ENCODE data around the gene IFIT3.

Gene IFIT3

DNA sequence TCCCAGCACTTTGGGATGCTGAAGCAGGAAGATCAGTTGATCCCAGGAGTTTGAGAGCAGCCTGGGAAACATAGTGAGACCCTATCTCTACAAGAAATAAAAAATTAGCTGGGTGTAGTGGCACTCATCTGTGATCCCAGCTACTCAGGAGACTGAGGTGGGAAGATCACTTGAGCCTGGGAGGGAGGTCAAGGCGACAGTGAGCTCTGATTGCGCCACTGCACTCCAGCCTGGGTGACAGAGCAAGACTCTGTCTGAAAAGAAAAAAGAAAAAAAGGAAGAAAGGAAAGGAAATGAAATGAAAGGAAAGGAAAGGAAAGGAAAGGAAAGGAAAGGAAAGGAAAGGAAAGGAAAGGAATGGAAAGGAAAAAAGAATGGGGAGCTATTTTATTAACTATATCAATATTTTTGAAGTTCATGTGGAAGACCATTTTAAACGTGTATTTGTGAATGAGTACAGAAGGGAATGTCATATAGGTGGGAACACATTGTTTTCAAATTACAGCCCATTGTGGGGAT, 33.0 kb upstream of the IFIT3 start:
- Histone ChIP-seq H3K9ac (ENCODE audit: low read length in 2 of 2) (no peak overlapping the region), H3K27me3 (ENCODE audit: control insufficient read depth in 1 of 2, insufficient read depth in 2 of 2, low read length in 2 of 2) (no peaks in the 10 kb centered on the region), H3K36me3 (ENCODE audit: control insufficient read depth in 2 of 2, insufficient read depth in 2 of 2, low read length in 2 of 2) (no peaks in the 10 kb centered on the region), H3K9me3 (ENCODE audit: control insufficient read depth in 2 of 2, low read length in 2 of 2) (no peaks in the 10 kb centered on the region), H3K4me1 (ENCODE audit: control insufficient read depth, insufficient read depth, low read length) (peaks cover 10% of the 10 kb centered on the region), H3K4me3 (ENCODE audit: low read length in 2 of 2) (no peak overlapping the region), H3K27ac (ENCODE audit: low read length) (no peak overlapping the region)

- no peaks in the 10 kb centered on the region for H3K27me3 ChIP-seq (ENCODE audit: control insufficient read depth in 1 of 2, insufficient read depth in 2 of 2, low read length in 2 of 2)
- no peaks in the 10 kb centered on the region for H3K36me3 ChIP-seq (ENCODE audit: control insufficient read depth in 2 of 2, insufficient read depth in 2 of 2, low read length in 2 of 2)
- H3K4me3 ChIP-seq (ENCODE audit: low read length in 2 of 2): no peak overlapping the region
- peaks cover 10% of the 10 kb centered on the region for H3K4me1 ChIP-seq (ENCODE audit: control insufficient read depth, insufficient read depth, low read length)
- H3K9me3 ChIP-seq (ENCODE audit: control insufficient read depth in 2 of 2, low read length in 2 of 2): no peaks in the 10 kb centered on the region
- peak overlapping the region; percentile 24 for H3K27ac ChIP-seq (ENCODE audit: low read length)
- no peak overlapping the region for H3K9ac ChIP-seq (ENCODE audit: low read length in 2 of 2)
These were observed 32.2 kb upstream of the IFIT3 start for GRCh38 chr10:89295597-89295996.

DNA sequence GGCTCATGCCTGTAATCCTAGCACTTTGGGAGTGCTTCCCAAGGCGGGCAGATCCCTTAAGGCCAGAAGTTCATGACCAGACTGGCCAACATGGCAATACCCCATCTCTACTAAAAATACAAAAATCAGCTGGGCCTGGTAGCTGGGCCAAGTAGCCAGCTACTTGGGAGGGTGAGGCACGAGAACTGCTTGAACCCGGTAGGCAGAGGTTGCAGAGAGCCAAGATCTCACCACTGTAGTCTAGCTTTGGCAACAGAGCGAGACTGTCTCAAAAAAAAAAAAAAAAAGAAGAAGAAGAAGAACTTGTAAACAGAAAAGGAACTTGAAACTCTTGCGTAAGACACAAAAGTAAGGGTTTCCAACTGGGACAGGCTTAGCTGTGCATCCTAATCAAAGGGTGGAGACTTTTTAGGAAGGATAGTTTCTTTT, 31.6 kb upstream of the IFIT3 start:
- H3K27me3 ChIP-seq (ENCODE audit: control insufficient read depth in 1 of 2, insufficient read depth in 2 of 2, low read length in 2 of 2): no peaks in the 10 kb centered on the region
- no peak overlapping the region for H3K4me3 ChIP-seq (ENCODE audit: low read length in 2 of 2)
- no peaks in the 10 kb centered on the region for H3K36me3 ChIP-seq (ENCODE audit: control insufficient read depth in 2 of 2, insufficient read depth in 2 of 2, low read length in 2 of 2)
- H3K4me1 ChIP-seq (ENCODE audit: control insufficient read depth, insufficient read depth, low read length): peaks cover 15% of the 10 kb centered on the region
- H3K9me3 ChIP-seq (ENCODE audit: control insufficient read depth in 2 of 2, low read length in 2 of 2): no peaks in the 10 kb centered on the region
- H3K9ac ChIP-seq (ENCODE audit: low read length in 2 of 2): no peak overlapping the region
- peak overlapping the region; percentile 24 for H3K27ac ChIP-seq (ENCODE audit: low read length)

DNA sequence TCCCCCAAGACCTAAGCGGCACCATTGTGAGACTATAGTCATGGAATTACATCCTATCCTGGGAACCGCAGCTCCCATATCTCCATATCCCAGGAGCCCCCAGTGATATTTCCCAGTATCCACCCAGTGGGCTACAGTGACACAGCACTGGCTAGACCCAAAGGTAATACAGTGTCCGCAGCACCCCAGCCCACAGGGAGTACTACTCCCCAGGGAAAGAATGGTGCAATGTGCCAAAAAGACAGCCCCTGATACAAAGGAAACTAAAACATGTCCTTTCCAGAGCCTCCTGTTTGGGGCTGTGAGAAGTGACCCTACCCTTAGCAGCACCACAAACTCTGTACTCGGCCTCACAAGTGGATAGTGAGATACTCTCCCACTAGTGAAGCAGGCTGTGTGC, 30.4 kb upstream of the IFIT3 start:
- Histone ChIP-seq H3K9me3 (ENCODE audit: control insufficient read depth in 2 of 2, low read length in 2 of 2) (no peaks in the 10 kb centered on the region), H3K36me3 (ENCODE audit: control insufficient read depth in 2 of 2, insufficient read depth in 2 of 2, low read length in 2 of 2) (no peaks in the 10 kb centered on the region), H3K4me1 (ENCODE audit: control insufficient read depth, insufficient read depth, low read length) (peaks cover 17% of the 10 kb centered on the region), H3K4me3 (ENCODE audit: low read length in 2 of 2) (no peak overlapping the region), H3K9ac (ENCODE audit: low read length in 2 of 2) (no peak overlapping the region), H3K27me3 (ENCODE audit: control insufficient read depth in 1 of 2, insufficient read depth in 2 of 2, low read length in 2 of 2) (no peaks in the 10 kb centered on the region), H3K27ac (ENCODE audit: low read length) (no peak overlapping the region)

DNA sequence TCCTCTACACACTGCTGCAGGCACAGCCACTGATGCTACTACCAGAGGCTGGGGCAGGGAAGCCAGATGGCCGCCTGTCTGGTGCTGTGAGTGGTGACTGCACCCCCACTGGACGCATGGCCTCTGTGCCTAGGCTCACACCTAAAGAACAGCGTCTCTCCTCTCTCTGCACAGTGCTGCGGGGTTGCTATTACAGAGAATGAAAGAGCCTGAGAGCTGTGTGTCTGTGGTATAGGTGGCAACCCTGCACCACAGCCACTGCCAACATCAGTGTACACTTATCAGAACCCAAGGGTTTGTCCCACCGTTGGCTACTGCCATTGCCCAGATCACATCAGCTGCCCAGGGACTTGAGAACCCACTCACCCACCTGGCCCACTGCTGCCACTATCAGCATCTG, 30.0 kb upstream of the IFIT3 start:
- Histone ChIP-seq H3K4me1 (ENCODE audit: control insufficient read depth, insufficient read depth, low read length) (peaks cover 17% of the 10 kb centered on the region), H3K9me3 (ENCODE audit: control insufficient read depth in 2 of 2, low read length in 2 of 2) (no peaks in the 10 kb centered on the region), H3K4me3 (ENCODE audit: low read length in 2 of 2) (no peak overlapping the region), H3K27me3 (ENCODE audit: control insufficient read depth in 1 of 2, insufficient read depth in 2 of 2, low read length in 2 of 2) (no peaks in the 10 kb centered on the region), H3K36me3 (ENCODE audit: control insufficient read depth in 2 of 2, insufficient read depth in 2 of 2, low read length in 2 of 2) (no peaks in the 10 kb centered on the region), H3K9ac (ENCODE audit: low read length in 2 of 2) (no peak overlapping the region), H3K27ac (ENCODE audit: low read length) (no peak overlapping the region)

DNA sequence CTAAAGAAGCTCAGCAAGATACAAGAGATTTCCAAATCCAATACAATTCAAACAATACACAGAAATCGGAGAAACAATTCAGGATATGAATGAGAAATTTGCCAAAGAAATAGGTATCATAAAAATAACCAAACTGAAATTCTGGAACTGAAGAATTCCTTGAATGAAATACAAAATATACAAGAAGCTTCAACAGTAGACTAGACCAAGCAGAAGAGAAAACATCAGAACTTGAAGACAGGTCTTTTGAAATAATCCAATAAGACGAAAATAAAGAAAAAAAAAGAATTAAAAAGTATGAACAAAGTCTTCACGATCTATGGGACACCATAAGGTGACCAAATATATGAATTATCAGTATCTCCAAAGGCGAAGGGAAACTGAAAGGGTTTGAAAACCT, 28.8 kb upstream of the IFIT3 start:
- no peak overlapping the region for H3K27ac ChIP-seq (ENCODE audit: low read length)
- no peak overlapping the region for H3K4me3 ChIP-seq (ENCODE audit: low read length in 2 of 2)
- H3K9me3 ChIP-seq (ENCODE audit: control insufficient read depth in 2 of 2, low read length in 2 of 2): no peaks in the 10 kb centered on the region
- H3K4me1 ChIP-seq (ENCODE audit: control insufficient read depth, insufficient read depth, low read length): peaks cover 17% of the 10 kb centered on the region
- no peaks in the 10 kb centered on the region for H3K27me3 ChIP-seq (ENCODE audit: control insufficient read depth in 1 of 2, insufficient read depth in 2 of 2, low read length in 2 of 2)
- no peak overlapping the region for H3K9ac ChIP-seq (ENCODE audit: low read length in 2 of 2)
- H3K36me3 ChIP-seq (ENCODE audit: control insufficient read depth in 2 of 2, insufficient read depth in 2 of 2, low read length in 2 of 2): no peaks in the 10 kb centered on the region

GRCh38 chr10:89301232-89301631, 26.6 kb upstream of the IFIT3 start:
- H3K9ac ChIP-seq (ENCODE audit: low read length in 2 of 2): peak overlapping the region; percentile 52 to 65
- peak overlapping the region; percentile 70 to 83 for H3K4me3 ChIP-seq (ENCODE audit: low read length in 2 of 2)
- no peaks in the 10 kb centered on the region for H3K27me3 ChIP-seq (ENCODE audit: control insufficient read depth in 1 of 2, insufficient read depth in 2 of 2, low read length in 2 of 2)

GRCh38 chr10:89301721-89302445, 25.9 kb upstream of the IFIT3 start, which contains the start of gene IFIT2:
TSS of gene IFIT2 (plus strand) at chr10:89302046. CDS start at chr10:89302124, 78 bp downstream.
- peak within 1 kb of the TSS; percentile 52 to 65 for H3K9ac ChIP-seq (ENCODE audit: low read length in 2 of 2)
- peaks cover 9% of the 10 kb centered on the region for H3K4me1 ChIP-seq (ENCODE audit: control insufficient read depth, insufficient read depth, low read length)
- peaks cover 7 to 9% of the 10 kb centered on the region in 2 donors for H3K36me3 ChIP-seq (ENCODE audit: control insufficient read depth in 2 of 2, insufficient read depth in 2 of 2, low read length in 2 of 2)
- H3K27ac ChIP-seq (ENCODE audit: low read length): peak within 1 kb of the TSS; percentile 78
- H3K9me3 ChIP-seq (ENCODE audit: control insufficient read depth in 2 of 2, low read length in 2 of 2): no peaks in the 10 kb centered on the region
- H3K27me3 ChIP-seq (ENCODE audit: control insufficient read depth in 1 of 2, insufficient read depth in 2 of 2, low read length in 2 of 2): no peaks in the 10 kb centered on the region
- H3K4me3 ChIP-seq (ENCODE audit: low read length in 2 of 2): peak within 1 kb of the TSS; percentile 70 to 83

More at GRCh38 chr10:89301232-89301631, 26.6 kb upstream of the IFIT3 start:
- Histone ChIP-seq H3K36me3 (ENCODE audit: control insufficient read depth in 2 of 2, insufficient read depth in 2 of 2, low read length in 2 of 2) (peaks cover 3 to 4% of the 10 kb centered on the region in 2 donors), H3K9me3 (ENCODE audit: control insufficient read depth in 2 of 2, low read length in 2 of 2) (no peaks in the 10 kb centered on the region), H3K4me1 (ENCODE audit: control insufficient read depth, insufficient read depth, low read length) (peaks cover 11% of the 10 kb centered on the region), H3K27ac (ENCODE audit: low read length) (peak overlapping the region; percentile 78)

GRCh38 chr10:89302625-89303024, 25.2 kb upstream of the IFIT3 start:
- Histone ChIP-seq H3K9ac (ENCODE audit: low read length in 2 of 2) (peak overlapping the region; percentile 52 to 63), H3K27me3 (ENCODE audit: control insufficient read depth in 1 of 2, insufficient read depth in 2 of 2, low read length in 2 of 2) (no peaks in the 10 kb centered on the region), H3K27ac (ENCODE audit: low read length) (peak overlapping the region; percentile 78), H3K36me3 (ENCODE audit: control insufficient read depth in 2 of 2, insufficient read depth in 2 of 2, low read length in 2 of 2) (peaks cover 7 to 9% of the 10 kb centered on the region in 2 donors), H3K4me3 (ENCODE audit: low read length in 2 of 2) (peak overlapping the region; percentile 70 to 83), H3K9me3 (ENCODE audit: control insufficient read depth in 2 of 2, low read length in 2 of 2) (no peaks in the 10 kb centered on the region), H3K4me1 (ENCODE audit: control insufficient read depth, insufficient read depth, low read length) (peaks cover 7% of the 10 kb centered on the region)

DNA sequence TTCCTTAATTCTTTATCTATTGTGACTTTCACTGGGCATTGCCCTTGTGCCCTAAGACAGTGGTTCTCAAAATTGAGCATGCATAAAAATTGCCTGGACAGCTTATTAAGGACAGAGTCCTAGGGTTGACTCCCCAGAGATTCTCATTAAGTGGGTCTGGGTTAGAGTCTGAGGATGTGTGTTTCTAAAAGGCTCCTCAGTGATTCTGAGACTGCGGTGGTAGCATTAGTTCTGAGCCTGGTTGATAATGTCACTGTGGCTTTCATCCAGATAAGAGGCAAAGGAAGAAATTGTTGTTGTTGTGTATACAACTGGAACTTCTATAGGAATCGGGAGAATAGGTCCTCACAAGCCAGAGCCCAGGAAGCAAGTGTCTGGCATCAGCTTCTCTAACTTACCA, 24.6 kb upstream of the IFIT3 start:
- H3K4me1 ChIP-seq (ENCODE audit: control insufficient read depth, insufficient read depth, low read length): peaks cover 7% of the 10 kb centered on the region
- H3K27ac ChIP-seq (ENCODE audit: low read length): no peak overlapping the region
- no peak overlapping the region for H3K9ac ChIP-seq (ENCODE audit: low read length in 2 of 2)
- H3K27me3 ChIP-seq (ENCODE audit: control insufficient read depth in 1 of 2, insufficient read depth in 2 of 2, low read length in 2 of 2): no peaks in the 10 kb centered on the region
- peak overlapping the region in 1 of 2 donors; percentile 83 for H3K4me3 ChIP-seq (ENCODE audit: low read length in 2 of 2)
- no peaks in the 10 kb centered on the region for H3K9me3 ChIP-seq (ENCODE audit: control insufficient read depth in 2 of 2, low read length in 2 of 2)
- H3K36me3 ChIP-seq (ENCODE audit: control insufficient read depth in 2 of 2, insufficient read depth in 2 of 2, low read length in 2 of 2): peaks cover 7 to 9% of the 10 kb centered on the region in 2 donors

GRCh38 chr10:89304026-89304425, 23.8 kb upstream of the IFIT3 start:
- no peak overlapping the region for H3K27ac ChIP-seq (ENCODE audit: low read length)
- H3K27me3 ChIP-seq (ENCODE audit: control insufficient read depth in 1 of 2, insufficient read depth in 2 of 2, low read length in 2 of 2): no peaks in the 10 kb centered on the region
- H3K4me3 ChIP-seq (ENCODE audit: low read length in 2 of 2): peak overlapping the region; percentile 15 to 83
- no peaks in the 10 kb centered on the region for H3K9me3 ChIP-seq (ENCODE audit: control insufficient read depth in 2 of 2, low read length in 2 of 2)
- H3K4me1 ChIP-seq (ENCODE audit: control insufficient read depth, insufficient read depth, low read length): peaks cover 7% of the 10 kb centered on the region
- H3K9ac ChIP-seq (ENCODE audit: low read length in 2 of 2): no peak overlapping the region
- peaks cover 7 to 9% of the 10 kb centered on the region in 2 donors for H3K36me3 ChIP-seq (ENCODE audit: control insufficient read depth in 2 of 2, insufficient read depth in 2 of 2, low read length in 2 of 2)

All from stomach smooth muscle (tissue), 2 donors.